H1 (cell line): ENCODE data around the gene FBXW5. TPM values are rescaled to one million over a fixed set of nuclear protein-coding genes. Genes with fewer than 3 reads are reported as not detected.

Experiments
- CTCF ChIA-PET: fragments of 300-600 bp; sonication (Branson Sonifier 250); formaldehyde crosslinking; loops from one replicate; lab custom pipeline; 2021; ENCODE audit not compliant: partially characterized antibody; lab: Charles Lee
- POLR2A ChIA-PET: fragments of 300-600 bp; sonication (Branson Sonifier 250); formaldehyde crosslinking; loops from one replicate; lab custom pipeline; 2021; ENCODE audit warnings: inconsistent platforms; ENCODE audit not compliant: partially characterized antibody; lab: Charles Lee
- DNase-seq, 2 experiments: peaks; one replicate each; pipeline versions ENCODE4 v3.0.0 to v3.0.0-alpha.2; 2010 to 2022; ENCODE audit warnings: low spot score in 2 of 2, low read depth in 1 of 2, mixed read lengths in 1 of 2
- FAIRE-seq: peaks from 2 replicates; lab custom pipeline; 2011; peaks lifted over from hg19 to GRCh38; lab: Jason Lieb, UNC
- H2AFZ ChIP-seq: 2 replicates; pipeline ENCODE4 v1.8.1; 2012; ENCODE audit warnings: low read length, inconsistent platforms
- H2AK5ac ChIP-seq: 2 replicates; pipeline ENCODE4 v1.6.1; 2013; ENCODE audit warnings: low read depth, low read length
- H2BK120ac ChIP-seq: replicated peaks from 2 replicates; pipeline ENCODE3; 2013; ENCODE audit warnings: low read depth, low read length, inconsistent platforms
- H2BK12ac ChIP-seq: 2 replicates; pipeline ENCODE4 v1.6.1; 2013; ENCODE audit warnings: low read depth, low read length
- H2BK15ac ChIP-seq: 2 replicates; pipeline ENCODE4 v1.6.1; 2013; ENCODE audit warnings: low read length
- H2BK20ac ChIP-seq: 2 replicates; pipeline ENCODE4 v1.6.1; 2013; ENCODE audit warnings: low read length
- H2BK5ac ChIP-seq: 2 replicates; pipeline ENCODE4 v1.6.1; 2013; ENCODE audit warnings: low read depth, low read length
- H3K14ac ChIP-seq: 2 replicates; pipeline ENCODE4 v1.6.1; 2013; ENCODE audit warnings: inconsistent platforms; ENCODE audit not compliant: insufficient read length
- H3K18ac ChIP-seq: 2 replicates; pipeline ENCODE4 v1.6.1; 2013; ENCODE audit warnings: low read length; ENCODE audit errors: extremely low read depth
- H3K23ac ChIP-seq: 2 replicates; pipeline ENCODE4 v1.6.1; 2013; ENCODE audit warnings: inconsistent platforms; ENCODE audit not compliant: insufficient read length
- H3K23me2 ChIP-seq: 2 replicates; pipeline ENCODE4 v1.6.1; 2013; ENCODE audit warnings: low read depth, low read length
- H3K27ac ChIP-seq: 2 replicates; pipeline ENCODE4 v1.6.1; 2011; ENCODE audit warnings: low read depth, low read length, inconsistent platforms
- H3K27me3 ChIP-seq, 4 experiments: replicated peaks in 1 of 4; 1 replicate in 1 of 4; 2 replicates in 3 of 4; pipeline versions ENCODE4 v1.6.1 to v1.8.1; 2011 to 2013; ENCODE audit warnings: low read length in 3 of 4, mild to moderate bottlenecking in 3 of 4, inconsistent platforms in 2 of 4, mixed read lengths in 2 of 4, moderate library complexity in 1 of 4; ENCODE audit not compliant: control insufficient read depth in 3 of 4, insufficient read depth in 3 of 4; ENCODE audit errors: extremely low read depth in 1 of 4
- H3K36me3 ChIP-seq, 4 experiments: 2 replicates each; pipeline versions ENCODE4 v1.6.1 to v1.8.1; 2011 to 2013; ENCODE audit warnings: mild to moderate bottlenecking in 4 of 4, low read length in 3 of 4, moderate library complexity in 2 of 4, control low read depth in 1 of 4, inconsistent platforms in 1 of 4; ENCODE audit not compliant: insufficient read depth in 4 of 4, control insufficient read depth in 2 of 4
- H3K4ac ChIP-seq: replicated peaks from 2 replicates; pipeline ENCODE3; 2013; ENCODE audit warnings: low read length, low read depth, mixed read lengths, inconsistent platforms; ENCODE audit not compliant: insufficient read length
- H3K4me1 ChIP-seq, 4 experiments: replicated peaks in 1 of 4; 1 replicate in 1 of 4; 2 replicates in 3 of 4; pipeline versions ENCODE4 v1.6.1 to v1.8.1; 2011 to 2013; ENCODE audit warnings: low read length in 3 of 4, inconsistent platforms in 2 of 4, mixed read lengths in 1 of 4; ENCODE audit not compliant: insufficient read depth in 4 of 4, control insufficient read depth in 3 of 4
- H3K4me2 ChIP-seq, 2 experiments: 2 replicates each; pipeline versions ENCODE4 v1.6.1 to v1.8.1; 2011 to 2013; ENCODE audit warnings: low read depth in 2 of 2, low read length in 2 of 2, control low read depth in 1 of 2, inconsistent platforms in 1 of 2, mild to moderate bottlenecking in 1 of 2; ENCODE audit not compliant: insufficient read depth in 1 of 2
- H3K4me3 ChIP-seq, 4 experiments: fragments of 200-600, 300-600 bp in 1 of 4; sonication (generic), shearing (Covaris generic), sonication (Bioruptor Twin) in 1 of 4; 2 replicates each; pipeline versions ENCODE4 v1.5.1 to v1.8.1; 2011 to 2016; ENCODE audit warnings: low read length in 4 of 4, low read depth in 3 of 4, control low read depth in 2 of 4, inconsistent platforms in 2 of 4, mild to moderate bottlenecking in 2 of 4, mixed read lengths in 1 of 4, moderate library complexity in 1 of 4; ENCODE audit not compliant: insufficient read depth in 2 of 4; ENCODE audit errors: extremely low read depth in 1 of 4
- H3K56ac ChIP-seq: replicated peaks from 2 replicates; pipeline ENCODE3; 2013; ENCODE audit warnings: low read depth, mild to moderate bottlenecking, mixed read lengths, low read length, inconsistent platforms; ENCODE audit not compliant: insufficient read length
- H3K79me1 ChIP-seq: 2 replicates; pipeline ENCODE4 v1.6.1; 2013; ENCODE audit warnings: low read depth, low read length, control low read depth
- H3K79me2 ChIP-seq, 2 experiments: 2 replicates each; pipeline versions ENCODE4 v1.6.1 to v1.8.1; 2012 to 2013; ENCODE audit warnings: low read length in 2 of 2, mild to moderate bottlenecking in 2 of 2, inconsistent platforms in 1 of 2; ENCODE audit not compliant: insufficient read depth in 2 of 2, control insufficient read depth in 1 of 2
- H3K9ac ChIP-seq, 4 experiments: replicated peaks in 1 of 4; 1 replicate in 1 of 4; 2 replicates in 3 of 4; pipeline versions ENCODE4 v1.6.1 to v1.8.1; 2011 to 2013; ENCODE audit warnings: low read depth in 3 of 4, low read length in 3 of 4, control low read depth in 2 of 4, mild to moderate bottlenecking in 2 of 4, moderate library complexity in 2 of 4, inconsistent platforms in 1 of 4; ENCODE audit errors: extremely low read depth in 1 of 4
- H3K9me3 ChIP-seq, 2 experiments: 2 replicates each; pipeline versions ENCODE4 v1.6.1 to v1.8.1; 2012 to 2013; ENCODE audit warnings: mild to moderate bottlenecking in 2 of 2, moderate library complexity in 2 of 2, control low read depth in 1 of 2, inconsistent platforms in 1 of 2, low read depth in 1 of 2, low read length in 1 of 2, mixed read lengths in 1 of 2; ENCODE audit not compliant: insufficient read depth in 2 of 2
- H4K20me1 ChIP-seq, 2 experiments: replicated peaks in 1 of 2; 2 replicates each; pipeline versions ENCODE3 to v1.8.1; 2011 to 2013; ENCODE audit warnings: inconsistent platforms in 2 of 2, low read length in 2 of 2, mild to moderate bottlenecking in 1 of 2; ENCODE audit not compliant: insufficient read depth in 2 of 2, control insufficient read depth in 1 of 2
- H4K5ac ChIP-seq: 2 replicates; pipeline ENCODE4 v1.6.1; 2013; ENCODE audit warnings: low read length, low read depth, mixed read lengths, inconsistent platforms; ENCODE audit not compliant: insufficient read length
- H4K8ac ChIP-seq: 2 replicates; pipeline ENCODE4 v1.8.0; 2013; ENCODE audit warnings: mild to moderate bottlenecking, moderate library complexity, low read length, inconsistent platforms; ENCODE audit not compliant: insufficient read depth; ENCODE audit errors: extremely low read depth
- H4K91ac ChIP-seq: replicated peaks from 2 replicates; pipeline ENCODE3; 2013; ENCODE audit warnings: low read length, mixed read lengths, inconsistent platforms; ENCODE audit not compliant: insufficient read length
- RAD21 ChIP-seq, 2 experiments: IDR thresholded peaks in 1 of 2; conservative IDR thresholded peaks in 1 of 2; 2 replicates each; pipeline ENCODE4 v1.6.1; 2011; ENCODE audit warnings: low read depth in 2 of 2, low read length in 2 of 2, improper control_type of control experiment in 1 of 2, inconsistent platforms in 1 of 2, mild to moderate bottlenecking in 1 of 2, moderate library complexity in 1 of 2
- WGBS, 2 experiments: shearing (Covaris generic) in 1 of 2; methylation state at CpG; one replicate each; pipeline versions ENCODE4 v1.1.6 to v1.1.7; 2013 to 2015; ENCODE audit warnings: low lambda C conversion rate in 2 of 2, mixed read lengths in 2 of 2, inconsistent platforms in 1 of 2, low coverage in 1 of 2, missing lambda C conversion rate in 1 of 2; ENCODE audit not compliant: insufficient replicate concordance in 2 of 2, insufficient coverage in 1 of 2, insufficient read length in 1 of 2; ENCODE audit errors: extremely low coverage in 1 of 2, missing lambda C conversion rate in 1 of 2; 5-methylcytosine and 5-hydroxymethylcytosine counted together
- polyA plus RNA-seq, 7 experiments: library from polyadenylated mRNA; depleted of rRNA in 3 of 7; stranded (reverse) in 5 of 7; unstranded in 2 of 7; fragments of >200 nt in 5 of 7; fragments of 200-250 nt in 2 of 7; gene quantifications; 1 replicate in 5 of 7; 2 replicates in 1 of 7; 4 replicates in 1 of 7; pipeline versions ENCODE4 v1.2.1 to v1.2.3, GENCODE V29; 2011 to 2013; ENCODE audit warnings: missing spikeins in 2 of 7, mixed read lengths in 2 of 7
- total RNA-seq: library from RNA; stranded (reverse); fragmentation: NEBNext Ultra II Directional; extraction: Animal tissue kit (Norgen Biotek cat#: 25700); gene quantifications from 2 replicates; pipeline ENCODE4 v1.2.1, GENCODE V29; 2021

FBXW5 gene
- total and polyA plus RNA-seq, 2 of the 8 experiments (the other 6 are each of a cell fraction or from before 2014, with no cell fraction given) = 49.0 to 71.0 TPM

GRCh38 chr9:136956604-136957003 is 12.1 kb upstream of the FBXW5 start:
- no peak overlapping the region for H3K4ac ChIP-seq
- H4K5ac ChIP-seq = no peak overlapping the region
- CTCF ChIA-PET = no interaction called here
- H2AK5ac ChIP-seq = no peak overlapping the region
- H3K79me2 ChIP-seq = no peaks in the 10 kb centered on the region
- H3K14ac ChIP-seq = no peak overlapping the region
- no peak overlapping the region for H2BK12ac ChIP-seq
- H3K23ac ChIP-seq = no peak overlapping the region
- DNase-seq (no peak), FAIRE-seq (no peak)
- no peak overlapping the region for H3K27ac ChIP-seq
- peaks cover 0 to 2% (median 0%) of the 10 kb centered on the region in 4 experiments; a peak in 2 of 7 replicates for H3K4me1 ChIP-seq
- no peak overlapping the region for H2BK5ac ChIP-seq
- peaks cover 0 to 6% of the 10 kb centered on the region in 2 experiments for H4K20me1 ChIP-seq
- H3K4me3 ChIP-seq = no peak overlapping the region
- H3K9ac ChIP-seq = no peak overlapping the region
- H2BK120ac ChIP-seq = no peak overlapping the region
- H3K23me2 ChIP-seq = peaks cover 12% of the 10 kb centered on the region; the same call in 1 of the 2 replicates
- no peaks in the 10 kb centered on the region for H3K36me3 ChIP-seq
- H3K79me1 ChIP-seq = no peaks in the 10 kb centered on the region
- no peaks in the 10 kb centered on the region for H3K27me3 ChIP-seq
- WGBS, 2 experiments = 91 to 100% methylated on average over 2 to 4 of the region's 4 CpGs
- H3K4me2 ChIP-seq = no peak overlapping the region
- no peaks in the 10 kb centered on the region for H3K9me3 ChIP-seq
- H2BK20ac ChIP-seq = no peak overlapping the region
- POLR2A ChIA-PET = no interaction called here
- no peak for TF ChIP-seq RAD21 (IDR thresholded peaks at IDR 0.05 in 1 of 2, conservative IDR thresholded peaks at IDR 0.05 in 1 of 2; ENCODE audit: low read depth in 2 of 2, low read length in 2 of 2)
- no peak overlapping the region for H3K56ac ChIP-seq
- H2AFZ ChIP-seq = no peak overlapping the region
- H4K91ac ChIP-seq = no peak overlapping the region
- no peak overlapping the region for H4K8ac ChIP-seq
- H3K18ac ChIP-seq = no peak overlapping the region
- no peak overlapping the region for H2BK15ac ChIP-seq
